ENCODE measurements around the gene CCR7.
A peak's percentile ranks its signal among the peaks of the same experiment; 100 is the strongest.

The CCR7 gene

DNA sequence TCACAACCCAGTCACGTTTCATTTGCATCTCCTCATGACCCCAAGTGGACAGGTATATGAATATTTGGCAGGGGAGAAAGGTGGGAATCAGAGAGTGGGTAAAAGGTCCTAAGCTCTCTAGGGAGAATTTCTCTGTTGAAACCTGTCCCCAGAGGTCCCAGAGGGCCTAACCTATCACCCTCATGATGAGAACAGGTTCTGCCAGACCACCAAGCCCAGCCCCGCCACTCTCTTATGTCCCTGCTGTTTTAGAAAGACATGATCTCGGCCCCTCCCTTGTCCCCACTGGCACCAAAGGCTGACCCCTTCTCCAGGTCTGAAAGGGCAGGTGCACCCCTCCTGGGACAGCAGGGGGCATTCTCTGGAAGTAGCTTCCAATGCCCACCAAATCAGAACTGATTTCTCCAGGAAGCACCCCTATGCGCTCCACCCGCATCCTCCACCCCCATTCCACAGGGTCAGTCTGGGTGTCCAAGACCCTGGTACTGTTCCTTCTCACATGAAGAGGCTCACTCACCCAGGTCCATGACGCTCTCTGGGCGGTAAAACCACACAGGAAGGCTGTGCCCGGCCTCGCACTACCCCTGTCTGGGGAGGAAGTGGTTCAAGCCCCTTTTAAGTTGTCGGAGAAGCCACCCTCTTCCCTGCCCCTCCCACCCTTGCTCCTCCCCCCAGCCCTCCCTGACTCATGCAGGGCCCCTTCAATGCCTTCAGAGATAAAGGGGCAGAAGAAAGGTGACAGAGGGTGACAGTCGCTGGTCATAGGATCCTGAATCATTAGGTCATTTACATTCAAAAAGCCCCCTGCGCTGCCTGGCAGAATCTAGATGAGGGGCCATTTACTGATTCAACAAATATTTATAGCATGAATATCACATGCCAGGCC, at the start of gene CCR7:
TSS of gene CCR7 (minus strand) at position 590 of the 886 bp plus-strand sequence. CDS start at position 527, 63 bp downstream.
- peak; percentile 10 to 43 for DNase-seq

- no peak for DNase-seq
Observed at GRCh38 chr17:40614431-40615067, 49.3 kb upstream of the CCR7 start.

GRCh38 chr17:40613467-40614154, 48.3 kb upstream of the CCR7 start:
- DNase-seq: no peak

DNA sequence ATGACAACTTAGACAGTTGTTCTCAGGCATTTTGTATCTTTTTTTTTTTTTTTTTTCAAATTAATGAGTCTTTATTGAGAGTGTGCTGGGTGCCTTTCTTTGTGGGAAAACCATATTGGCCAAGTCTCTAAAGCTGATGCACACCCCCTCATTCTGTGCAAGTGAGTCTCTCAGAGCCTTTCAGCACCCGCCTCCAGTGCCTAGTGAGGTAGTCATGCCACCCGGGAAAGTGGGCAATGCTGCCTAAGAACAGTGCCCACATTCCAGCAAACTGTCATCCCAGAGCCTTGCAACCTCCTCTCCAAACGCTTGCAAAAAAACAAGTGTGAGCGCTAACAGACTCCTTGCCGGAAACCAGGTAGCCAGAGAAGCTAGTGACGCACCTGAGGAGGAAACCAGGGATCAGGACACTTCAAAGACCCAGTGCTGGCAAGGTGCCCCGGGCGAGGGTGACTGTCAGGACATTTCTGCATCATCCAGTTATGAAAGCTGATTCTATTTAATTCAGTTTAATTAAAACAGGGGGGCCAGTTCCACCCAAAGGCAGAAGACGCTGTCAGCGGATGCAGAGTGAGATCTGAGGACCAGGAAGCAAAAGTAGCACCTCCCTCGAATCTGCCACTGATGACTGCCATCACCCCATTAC, 47.5 kb upstream of the CCR7 start:
- peak; percentile 15 to 80 for DNase-seq

DNA sequence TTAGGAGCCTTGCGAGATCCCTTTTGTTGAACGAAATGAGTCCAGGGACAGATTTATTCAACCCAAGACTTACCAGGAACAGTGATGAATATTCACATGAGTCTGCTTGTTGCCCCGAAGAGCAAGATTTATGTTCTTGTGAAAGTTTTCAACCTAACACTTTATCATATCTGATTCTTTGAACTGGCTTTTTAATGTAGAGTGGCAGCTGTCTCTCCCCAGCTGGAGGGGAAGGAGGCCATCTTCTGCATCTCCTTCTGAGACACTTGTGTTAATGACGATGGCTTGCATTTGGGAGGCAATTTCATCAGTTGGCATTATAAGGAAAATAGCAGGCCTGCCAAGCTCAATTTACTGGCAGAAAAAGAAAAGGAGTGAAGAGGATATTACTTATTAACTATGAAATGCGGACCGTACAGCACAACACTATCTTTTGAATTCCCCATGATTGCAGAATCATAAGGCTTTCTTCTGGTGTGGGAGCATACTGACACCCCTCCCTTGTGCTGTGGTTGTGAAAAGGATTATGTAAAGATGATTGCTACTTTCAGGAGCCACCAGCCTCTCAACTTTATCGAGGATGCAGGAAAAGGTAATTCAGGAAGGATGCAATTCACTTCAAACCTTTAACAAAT, 46.7 kb upstream of the CCR7 start:
- peak; percentile 23 to 64 for DNase-seq

DNA sequence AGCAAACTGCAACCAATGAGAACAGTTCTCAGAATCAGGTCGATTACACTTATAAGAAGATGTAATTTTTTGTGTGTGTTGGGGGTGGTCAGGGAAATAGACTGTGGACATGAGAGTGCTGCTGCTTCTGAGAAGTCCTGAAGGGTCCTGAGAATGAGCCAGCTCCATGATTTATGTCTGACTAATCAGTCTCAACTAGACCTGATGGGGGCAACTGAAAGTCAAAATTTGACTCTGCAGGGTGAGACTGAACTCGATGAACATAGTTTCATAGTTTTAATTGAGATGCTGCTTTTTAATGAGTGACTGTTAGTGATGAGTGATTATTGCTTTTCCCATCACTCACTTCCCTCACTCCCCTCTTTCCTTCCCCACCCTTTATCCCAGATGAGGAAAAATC, 45.1 kb upstream of the CCR7 start:
- no peak for DNase-seq

- DNase-seq: peak in 1 of 2 donors; percentile 34
Observed at GRCh38 chr17:40608061-40608581, 42.8 kb upstream of the CCR7 start.

DNA sequence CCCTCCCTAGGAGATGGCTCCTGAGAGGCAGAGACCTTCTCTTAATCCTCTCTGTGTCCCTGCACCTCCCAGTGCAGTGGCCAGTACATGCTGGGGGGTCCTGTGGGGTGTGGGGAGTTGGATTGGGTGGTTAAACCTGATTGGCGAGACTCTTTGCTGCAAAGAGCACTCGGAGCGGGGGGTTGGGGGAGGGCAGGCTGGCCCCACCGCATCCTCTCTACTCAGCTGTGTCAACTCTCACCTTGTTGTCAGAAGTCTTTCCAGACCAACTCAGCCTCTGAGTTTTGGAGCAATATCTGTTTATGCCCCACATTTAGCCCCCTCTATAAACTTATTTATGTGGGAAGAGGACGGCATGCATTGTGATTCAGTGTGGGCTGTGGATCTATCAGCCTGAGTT, 42.4 kb upstream of the CCR7 start:
- DNase-seq: no peak

GRCh38 chr17:40606548-40607353, 41.5 kb upstream of the CCR7 start:
- no peak for DNase-seq

GRCh38 chr17:40605306-40605705, 40.0 kb upstream of the CCR7 start:
- DNase-seq: no peak

GRCh38 chr17:40604327-40605080, 39.2 kb upstream of the CCR7 start:
- DNase-seq: no peak

GRCh38 chr17:40602445-40603443, 37.5 kb upstream of the CCR7 start:
- DNase-seq: no peak

DNA sequence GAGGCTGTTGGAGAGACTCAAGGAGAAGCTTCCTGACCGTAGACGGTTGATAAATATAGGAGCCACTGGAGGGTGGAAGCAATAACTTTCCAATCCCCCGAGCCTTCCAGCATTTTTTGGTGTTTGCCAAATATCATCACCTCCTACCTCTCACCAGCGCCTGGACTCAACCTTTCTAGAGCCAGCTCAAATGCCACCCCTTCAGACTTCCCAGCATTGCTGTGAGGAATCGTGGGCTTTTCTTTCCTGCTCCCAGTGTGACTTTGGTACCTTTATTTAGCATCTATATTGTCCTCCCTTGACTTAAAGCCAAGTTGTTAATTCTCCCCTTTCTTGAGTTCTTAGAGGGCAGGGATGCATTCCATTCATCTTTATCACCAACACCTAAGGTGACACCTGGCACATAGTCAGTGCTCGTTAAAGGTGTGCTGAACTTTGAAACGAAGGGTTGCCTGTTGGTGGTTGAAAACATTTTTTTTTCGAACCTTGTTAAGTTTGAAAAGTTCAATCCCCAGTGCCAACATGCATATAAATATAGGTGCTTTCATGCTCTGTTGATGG, 35.3 kb upstream of the CCR7 start:
- no peak for DNase-seq

GRCh38 chr17:40599468-40599763, 34.1 kb upstream of the CCR7 start:
- no peak for DNase-seq

GRCh38 chr17:40598619-40599467, 33.6 kb upstream of the CCR7 start:
- peak; percentile 77 to 94 for DNase-seq

DNA sequence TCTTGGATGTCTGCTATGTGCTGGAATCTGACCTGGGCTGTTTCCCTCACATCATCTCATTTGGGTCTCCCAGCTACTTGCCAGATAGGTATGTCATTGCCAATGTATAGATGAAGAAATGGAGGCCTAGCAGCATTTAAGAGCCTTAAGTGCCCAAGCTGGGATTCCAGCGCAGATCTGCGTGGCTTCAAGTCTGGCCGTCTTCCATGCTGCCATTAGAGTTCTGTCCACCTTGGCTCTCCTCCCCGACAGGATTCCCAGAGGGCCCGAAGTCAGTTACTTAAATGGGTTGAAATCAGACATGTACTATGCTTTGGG, 33.0 kb upstream of the CCR7 start:
- DNase-seq: no peak

- no peak for DNase-seq
Observed at GRCh38 chr17:40597556-40598300, 32.5 kb upstream of the CCR7 start.

DNA sequence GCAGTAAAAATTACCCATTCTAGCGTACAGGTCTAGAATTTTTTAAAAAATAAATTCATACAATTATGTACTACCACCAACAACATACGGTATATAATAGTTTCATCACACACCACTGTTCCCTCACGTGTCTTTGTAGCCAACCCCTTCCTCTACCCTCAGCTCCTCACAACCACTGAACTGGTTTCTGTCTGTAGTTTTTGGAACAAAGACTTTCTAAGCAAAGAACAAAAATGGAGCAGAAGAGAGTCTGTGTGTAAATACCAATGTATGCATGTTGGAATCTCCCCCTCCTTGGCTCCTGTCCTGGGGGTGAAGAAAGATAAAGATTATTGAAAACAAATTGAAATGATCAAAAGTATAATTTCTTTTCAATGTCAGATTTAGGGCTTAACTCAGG, 31.9 kb upstream of the CCR7 start:
- no peak for DNase-seq
